Astrocyte (in vitro differentiated cells and primary cell): Measurements from ENCODE around the gene FARS2.

Experiments
- EZH2 ChIP-seq: IDR thresholded peaks from 2 replicates; pipeline ENCODE4 v1.6.1; 2012; ENCODE audit warnings: mild to moderate bottlenecking, low read length, inconsistent platforms; ENCODE audit not compliant: insufficient read depth
- TF ChIP-seq, protein P1 (sequence below): IDR thresholded peaks from 2 replicates; pipeline ENCODE4 v1.5.1; 2011; ENCODE audit warnings: low read depth, mild to moderate bottlenecking, inconsistent platforms, low read length, moderate library complexity; ENCODE audit not compliant: insufficient read depth

GRCh38 chr6:5619249-5619648, 357.9 kb downstream of the FARS2 start:
- TF ChIP-seq, protein P1, sequence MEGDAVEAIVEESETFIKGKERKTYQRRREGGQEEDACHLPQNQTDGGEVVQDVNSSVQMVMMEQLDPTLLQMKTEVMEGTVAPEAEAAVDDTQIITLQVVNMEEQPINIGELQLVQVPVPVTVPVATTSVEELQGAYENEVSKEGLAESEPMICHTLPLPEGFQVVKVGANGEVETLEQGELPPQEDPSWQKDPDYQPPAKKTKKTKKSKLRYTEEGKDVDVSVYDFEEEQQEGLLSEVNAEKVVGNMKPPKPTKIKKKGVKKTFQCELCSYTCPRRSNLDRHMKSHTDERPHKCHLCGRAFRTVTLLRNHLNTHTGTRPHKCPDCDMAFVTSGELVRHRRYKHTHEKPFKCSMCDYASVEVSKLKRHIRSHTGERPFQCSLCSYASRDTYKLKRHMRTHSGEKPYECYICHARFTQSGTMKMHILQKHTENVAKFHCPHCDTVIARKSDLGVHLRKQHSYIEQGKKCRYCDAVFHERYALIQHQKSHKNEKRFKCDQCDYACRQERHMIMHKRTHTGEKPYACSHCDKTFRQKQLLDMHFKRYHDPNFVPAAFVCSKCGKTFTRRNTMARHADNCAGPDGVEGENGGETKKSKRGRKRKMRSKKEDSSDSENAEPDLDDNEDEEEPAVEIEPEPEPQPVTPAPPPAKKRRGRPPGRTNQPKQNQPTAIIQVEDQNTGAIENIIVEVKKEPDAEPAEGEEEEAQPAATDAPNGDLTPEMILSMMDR, result no peak
- TF ChIP-seq EZH2, result no peak
